ENCODE results near the gene RTN4RL1.

RTN4RL1 gene

GRCh38 chr17:1941272-1942065, 83.7 kb downstream of the RTN4RL1 start:
- ChIA-PET CTCF (interaction anchor here (0.8 to 0.9 kb wide), 2 partner anchors 20 to 221 kb away, joined by 3 read pairs; no protein-coding TSS in a partner anchor), POLR2A (no interaction called here)
- TF ChIP-seq CTCF (IDR thresholded peaks at IDR 0.05; ENCODE audit: control extremely low read depth, extremely low read depth, low read depth, missing control alignments) = no peak
- no peak for DNase-seq (ENCODE audit: extremely low spot score)

GRCh38 chr17:1940810-1941185, 84.3 kb downstream of the RTN4RL1 start:
- DNase-seq (ENCODE audit: extremely low spot score) = no peak
- POLR2A ChIA-PET = no interaction called here
- CTCF ChIA-PET = interaction anchor here (0.8 to 0.9 kb wide), 2 partner anchors 20 to 221 kb away, joined by 3 read pairs; no protein-coding TSS in a partner anchor
- no peak for TF ChIP-seq CTCF (IDR thresholded peaks at IDR 0.05; ENCODE audit: control extremely low read depth, extremely low read depth, low read depth, missing control alignments)

DNA sequence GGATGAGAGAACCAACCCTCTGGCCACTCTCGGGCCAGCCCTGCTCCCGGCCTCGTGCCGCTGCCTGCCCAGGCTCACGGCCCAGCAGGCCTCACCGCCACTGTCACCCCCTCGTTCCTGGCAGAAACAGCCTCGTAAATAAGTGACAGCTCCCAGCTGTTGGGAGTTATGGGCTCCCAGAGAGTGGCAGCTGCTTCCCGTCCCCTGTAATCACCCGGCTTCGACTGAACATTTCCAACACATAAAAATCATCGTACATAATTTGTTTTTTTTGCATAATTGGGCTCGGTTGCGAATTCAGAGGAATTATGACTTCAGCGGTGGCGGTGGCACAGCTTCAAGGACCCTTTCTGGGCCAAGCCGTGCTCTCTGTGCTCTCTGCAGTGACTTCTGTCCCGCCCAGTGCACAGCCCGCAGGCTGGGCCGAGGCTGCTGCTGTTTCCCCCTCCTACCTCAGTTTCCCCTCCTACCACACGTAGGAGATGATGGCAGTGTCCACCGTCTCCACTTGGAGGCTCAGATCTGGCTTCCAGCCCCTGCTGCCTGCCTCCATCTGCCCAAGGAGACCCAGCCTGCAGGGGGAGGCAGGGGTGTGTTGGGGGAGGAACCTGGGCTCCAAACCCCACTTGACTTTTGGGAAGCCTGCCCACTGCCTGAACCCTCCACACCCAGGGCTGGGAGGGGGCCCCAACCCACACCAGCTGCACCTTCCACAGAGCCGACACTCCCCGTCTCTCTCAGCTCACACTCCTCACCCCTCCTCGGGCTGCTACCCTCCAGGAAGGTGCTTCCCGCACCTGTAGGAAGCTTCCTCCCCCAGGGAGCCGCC, 84.9 kb downstream of the RTN4RL1 start:
- CTCF ChIA-PET = no interaction called here

DNA sequence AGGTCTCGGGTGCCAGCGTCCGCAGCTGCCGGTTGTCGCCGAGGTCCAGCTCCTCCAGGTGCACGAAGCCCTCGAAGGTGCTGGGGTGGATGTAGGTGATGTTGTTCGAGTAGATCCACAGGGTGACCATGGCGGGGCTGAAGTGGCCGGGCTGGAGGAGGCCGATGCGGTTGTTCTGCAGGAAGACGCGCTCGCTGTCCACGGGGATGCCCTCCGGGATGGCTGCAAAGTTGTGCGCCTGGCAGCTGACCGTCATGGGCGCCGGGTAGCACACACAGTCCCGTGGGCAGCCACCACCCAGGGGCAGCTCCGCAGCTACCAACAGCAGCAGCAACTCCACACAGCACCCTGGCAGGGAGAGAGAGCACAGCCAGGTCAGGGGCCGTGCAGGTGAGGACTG, 87.7 kb downstream of the RTN4RL1 start:
- ChIA-PET POLR2A (no interaction called here), CTCF (interaction anchor here (1.4 kb wide), 1 partner anchor 9 kb away, joined by 3 read pairs; no protein-coding TSS in a partner anchor)
- TF ChIP-seq CTCF (IDR thresholded peaks at IDR 0.05; ENCODE audit: control extremely low read depth, extremely low read depth, low read depth, missing control alignments) = no peak
- DNase-seq (ENCODE audit: extremely low spot score) = no peak

More for the DNA sequence above, 84.9 kb downstream of the RTN4RL1 start:
- POLR2A ChIA-PET = no interaction called here
- TF ChIP-seq CTCF (IDR thresholded peaks at IDR 0.05; ENCODE audit: control extremely low read depth, extremely low read depth, low read depth, missing control alignments) = no peak
- no peak for DNase-seq (ENCODE audit: extremely low spot score)

DNA sequence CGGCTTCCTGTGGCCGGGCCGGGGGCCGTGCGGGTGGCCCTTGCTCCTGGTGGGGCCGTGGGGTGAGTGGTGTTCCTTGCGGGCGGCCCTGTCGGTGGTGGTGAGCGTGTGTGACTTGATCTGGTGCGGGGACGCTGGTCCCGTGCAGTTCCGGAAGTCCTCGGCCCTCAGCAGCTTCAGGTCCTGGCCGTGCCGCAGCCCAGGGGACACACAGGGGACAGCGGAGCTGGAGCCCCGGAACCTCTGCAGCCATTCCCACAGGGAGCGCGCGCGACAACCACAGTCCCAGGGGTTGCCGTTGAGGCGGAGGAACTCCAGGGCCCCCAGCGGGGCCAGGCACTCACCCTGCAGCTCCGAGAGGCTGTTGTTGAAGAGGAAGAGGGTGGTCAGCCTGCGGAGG, 88.4 kb downstream of the RTN4RL1 start:
- ChIA-PET CTCF (interaction anchor here (1.4 kb wide), 1 partner anchor 8 kb away, joined by 3 read pairs; no protein-coding TSS in a partner anchor), POLR2A (no interaction called here)
- no peak for DNase-seq (ENCODE audit: extremely low spot score)
- TF ChIP-seq CTCF (IDR thresholded peaks at IDR 0.05; ENCODE audit: control extremely low read depth, extremely low read depth, low read depth, missing control alignments) = no peak

- POLR2A ChIA-PET = no interaction called here
- no peak for TF ChIP-seq CTCF (IDR thresholded peaks at IDR 0.05; ENCODE audit: control extremely low read depth, extremely low read depth, low read depth, missing control alignments)
- no peak for DNase-seq (ENCODE audit: extremely low spot score)
- CTCF ChIA-PET = no interaction called here
These were observed 90.2 kb downstream of the RTN4RL1 start for GRCh38 chr17:1934901-1935300.

All from GM10248 (cell line).